Activated naive CD8-positive, alpha-beta T cell treated with anti-CD3 and anti-CD28 coated beads, Interleukin-2, amount 50 U/mL, for 24 hours (primary cell): ENCODE data around the gene PLA2G4B.

Experiments
- ATAC-seq: fragments of 150-1000 bp; cut with Tn5 transposase; one replicate; pipeline ENCODE4 v1.10.0; 2021
- DNase-seq: peaks from one replicate; pipeline ENCODE4 v3.0.0; 2021
- H3K27ac Mint-ChIP-seq: one replicate; pipeline ENCODE4 v1.8.0; 2021; ENCODE audit warnings: mild to moderate bottlenecking, mixed read lengths
- H3K27me3 Mint-ChIP-seq: one replicate; pipeline ENCODE4 v1.8.0; 2021; ENCODE audit warnings: mixed read lengths
- H3K36me3 Mint-ChIP-seq: one replicate; pipeline ENCODE4 v1.8.0; 2021; ENCODE audit warnings: low read depth, mixed read lengths
- H3K4me1 Mint-ChIP-seq: one replicate; pipeline ENCODE4 v1.8.0; 2021; ENCODE audit warnings: mixed read lengths
- H3K4me3 Mint-ChIP-seq: one replicate; pipeline ENCODE4 v1.8.0; 2021; ENCODE audit warnings: mild to moderate bottlenecking, moderate library complexity, mixed read lengths
- H3K9me3 Mint-ChIP-seq: one replicate; pipeline ENCODE4 v1.8.0; 2021; ENCODE audit warnings: mixed read lengths

The PLA2G4B gene

DNA sequence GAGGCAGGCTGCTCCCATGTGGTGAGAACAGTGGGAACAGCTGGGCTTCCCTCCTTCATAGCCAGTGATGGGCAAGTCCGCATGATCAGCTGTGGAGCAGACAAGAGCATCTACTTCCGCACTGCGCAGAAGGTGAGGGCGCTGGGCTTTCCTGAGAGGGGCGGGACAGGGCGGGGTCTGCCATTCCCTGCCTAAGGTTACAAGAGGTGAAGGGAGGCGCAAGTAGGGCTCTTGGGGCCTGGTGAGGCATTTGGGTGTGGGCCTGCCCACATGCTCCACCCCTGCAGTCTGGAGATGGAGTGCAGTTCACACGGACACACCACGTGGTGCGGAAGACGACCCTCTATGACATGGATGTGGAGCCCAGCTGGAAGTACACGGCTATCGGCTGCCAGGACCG lies 21.3 kb upstream of the PLA2G4B start:
- Mint-ChIP-seq H3K27me3 (no peaks in the 10 kb centered on the region), H3K27ac (no peak overlapping the region), H3K4me3 (no peak overlapping the region), H3K4me1 (no peaks in the 10 kb centered on the region), H3K36me3 (peaks cover 8% of the 10 kb centered on the region), H3K9me3 (no peaks in the 10 kb centered on the region)
- DNase-seq (no peak), ATAC-seq (no peak)

- peaks cover 8% of the 10 kb centered on the region for H3K36me3 Mint-ChIP-seq
- ATAC-seq (no peak), DNase-seq (no peak)
- H3K27me3 Mint-ChIP-seq: no peaks in the 10 kb centered on the region
- H3K27ac Mint-ChIP-seq: no peak overlapping the region
- H3K4me3 Mint-ChIP-seq: no peak overlapping the region
- no peaks in the 10 kb centered on the region for H3K4me1 Mint-ChIP-seq
- H3K9me3 Mint-ChIP-seq: no peaks in the 10 kb centered on the region
These were observed 20.9 kb upstream of the PLA2G4B start for GRCh38 chr15:41817781-41818180.

GRCh38 chr15:41819455-41820050 lies 19.1 kb upstream of the PLA2G4B start:
- Mint-ChIP-seq H3K27ac (no peak overlapping the region), H3K27me3 (no peaks in the 10 kb centered on the region), H3K4me3 (no peak overlapping the region), H3K9me3 (no peaks in the 10 kb centered on the region), H3K36me3 (peaks cover 8% of the 10 kb centered on the region), H3K4me1 (no peaks in the 10 kb centered on the region)
- DNase-seq (no peak), ATAC-seq (no peak)

GRCh38 chr15:41820791-41821423 lies 17.7 kb upstream of the PLA2G4B start:
- Mint-ChIP-seq H3K27ac (no peak overlapping the region), H3K27me3 (no peaks in the 10 kb centered on the region), H3K36me3 (peaks cover 6% of the 10 kb centered on the region), H3K9me3 (no peaks in the 10 kb centered on the region), H3K4me1 (no peaks in the 10 kb centered on the region), H3K4me3 (no peak overlapping the region)
- ATAC-seq: no peak
- DNase-seq: no peak

DNA sequence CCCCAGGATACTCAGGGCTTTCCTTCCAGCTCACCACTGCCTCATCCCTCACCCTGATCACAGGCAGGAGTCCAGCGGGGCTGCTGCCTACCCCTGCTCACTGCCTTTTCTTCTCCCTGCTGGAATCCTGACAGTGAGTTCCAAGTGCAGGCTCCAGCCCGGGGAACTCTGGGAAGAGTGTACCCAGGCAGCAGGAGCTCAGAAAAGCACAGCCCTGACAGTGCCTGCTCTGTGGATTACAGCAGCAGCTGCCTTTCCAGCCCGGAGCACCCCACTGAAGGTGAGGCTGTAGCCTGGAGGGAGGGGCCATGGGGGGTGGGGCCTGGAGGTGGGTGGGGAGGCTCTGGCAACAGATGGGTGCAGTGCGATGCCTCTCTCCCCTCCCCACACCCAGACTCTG lies 16.8 kb upstream of the PLA2G4B start:
- Mint-ChIP-seq H3K36me3 (peaks cover 5% of the 10 kb centered on the region), H3K4me3 (no peak overlapping the region), H3K4me1 (no peaks in the 10 kb centered on the region), H3K27ac (no peak overlapping the region), H3K9me3 (no peaks in the 10 kb centered on the region), H3K27me3 (no peaks in the 10 kb centered on the region)
- no peak for DNase-seq
- ATAC-seq: no peak

GRCh38 chr15:41822471-41822870 lies 16.2 kb upstream of the PLA2G4B start:
- ATAC-seq (no peak), DNase-seq (no peak)
- Mint-ChIP-seq H3K27ac (no peak overlapping the region), H3K4me3 (no peak overlapping the region), H3K4me1 (peaks cover under 1% of the 10 kb centered on the region), H3K27me3 (no peaks in the 10 kb centered on the region), H3K9me3 (no peaks in the 10 kb centered on the region), H3K36me3 (peaks cover 5% of the 10 kb centered on the region)

DNA sequence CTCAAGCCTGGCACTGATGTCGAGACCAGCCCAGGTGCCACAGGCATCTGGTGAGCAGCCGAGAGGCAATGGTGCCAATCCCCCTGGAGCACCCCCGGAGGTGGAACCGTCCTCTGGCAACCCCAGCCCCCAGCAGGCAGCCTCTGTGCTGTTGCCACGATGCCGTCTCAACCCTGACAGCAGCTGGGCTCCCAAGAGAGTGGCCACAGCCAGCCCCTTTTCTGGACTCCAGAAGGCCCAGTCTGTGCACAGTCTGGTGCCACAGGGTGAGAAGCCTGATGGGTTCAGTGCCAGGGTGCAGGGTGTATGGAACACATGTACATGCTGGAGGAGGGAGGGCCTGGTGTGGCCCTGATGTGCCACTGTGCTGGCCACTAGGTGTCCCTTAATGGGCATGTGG lies 15.7 kb upstream of the PLA2G4B start:
- Mint-ChIP-seq H3K27ac (no peak overlapping the region), H3K9me3 (no peaks in the 10 kb centered on the region), H3K4me3 (no peak overlapping the region), H3K36me3 (peaks cover 5% of the 10 kb centered on the region), H3K4me1 (peaks cover 4% of the 10 kb centered on the region), H3K27me3 (no peaks in the 10 kb centered on the region)
- ATAC-seq (no peak), DNase-seq (no peak)

- peaks cover 6% of the 10 kb centered on the region for H3K4me1 Mint-ChIP-seq
- H3K4me3 Mint-ChIP-seq: no peak overlapping the region
These were observed 15.1 kb upstream of the PLA2G4B start for GRCh38 chr15:41823502-41823901.

DNA sequence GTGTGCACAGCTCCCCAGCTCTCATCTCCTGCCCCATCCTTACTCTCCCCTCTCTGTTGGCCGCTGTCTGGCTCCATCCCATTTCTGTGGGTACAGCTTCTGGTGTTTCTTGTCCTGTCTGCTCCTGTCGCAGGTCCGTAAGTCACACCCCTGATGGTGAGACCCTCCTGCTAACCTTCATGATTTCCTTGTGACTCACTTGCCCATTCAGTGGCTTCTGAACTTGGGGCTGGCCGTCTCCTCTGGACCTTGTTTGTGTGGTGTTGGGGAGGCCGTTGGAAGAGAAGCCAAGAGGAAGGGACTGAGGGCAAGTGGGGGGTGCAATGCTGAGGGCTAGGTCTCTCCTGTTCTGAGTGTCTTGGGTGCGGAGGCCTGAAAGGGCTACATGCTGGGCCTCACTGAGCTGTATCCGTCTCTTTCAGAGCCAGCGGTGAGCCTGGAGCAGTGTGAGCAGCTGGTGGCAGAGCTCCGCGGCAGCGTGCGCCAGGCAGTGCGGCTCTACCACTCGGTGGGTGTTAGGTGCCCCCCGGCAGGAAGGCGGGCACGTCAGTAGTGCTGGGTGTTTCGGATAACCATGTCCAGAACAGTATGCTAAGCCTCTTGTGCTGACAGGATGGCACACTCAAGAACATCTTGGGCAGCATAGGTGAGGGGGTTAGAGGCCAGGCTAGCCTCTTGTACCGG lies 14.4 kb upstream of the PLA2G4B start:
- DNase-seq: no peak
- no peaks in the 10 kb centered on the region for H3K9me3 Mint-ChIP-seq
- H3K27ac Mint-ChIP-seq: no peak overlapping the region

More at GRCh38 chr15:41823502-41823901, 15.1 kb upstream of the PLA2G4B start:
- no peaks in the 10 kb centered on the region for H3K9me3 Mint-ChIP-seq
- H3K36me3 Mint-ChIP-seq: peaks cover 5% of the 10 kb centered on the region
- H3K27me3 Mint-ChIP-seq: no peaks in the 10 kb centered on the region
- ATAC-seq (no peak), DNase-seq (no peak)
- H3K27ac Mint-ChIP-seq: no peak overlapping the region

DNA sequence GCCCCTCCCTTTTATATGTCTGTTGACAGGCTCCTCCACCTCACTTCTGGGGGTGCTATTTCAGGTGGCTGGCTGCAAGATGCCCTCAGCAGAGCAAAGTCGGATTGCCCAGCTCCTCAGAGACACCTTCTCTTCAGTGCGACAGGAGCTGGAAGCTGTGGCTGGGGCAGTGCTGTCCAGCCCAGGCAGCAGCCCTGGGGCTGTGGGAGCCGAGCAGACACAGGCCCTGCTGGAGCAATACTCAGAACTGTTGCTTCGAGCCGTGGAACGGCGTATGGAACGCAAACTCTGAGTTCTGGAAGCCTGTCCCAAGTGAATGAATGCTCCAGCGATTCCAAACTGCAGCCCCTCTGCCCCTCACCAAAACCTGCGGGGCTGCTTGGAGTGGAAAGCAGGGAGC lies 13.5 kb upstream of the PLA2G4B start:
- H3K4me3 Mint-ChIP-seq: no peak overlapping the region
- ATAC-seq: no peak

More for the DNA sequence above, 14.4 kb upstream of the PLA2G4B start:
- Mint-ChIP-seq H3K4me1 (peaks cover 12% of the 10 kb centered on the region), H3K4me3 (no peak overlapping the region), H3K36me3 (peaks cover 3% of the 10 kb centered on the region), H3K27me3 (no peaks in the 10 kb centered on the region)
- ATAC-seq: no peak

GRCh38 chr15:41825572-41826535 lies 12.8 kb upstream of the PLA2G4B start:
- H3K36me3 Mint-ChIP-seq: no peaks in the 10 kb centered on the region
- no peak for ATAC-seq
- H3K9me3 Mint-ChIP-seq: no peaks in the 10 kb centered on the region
- peak overlapping the region; percentile 37 for H3K4me3 Mint-ChIP-seq
- H3K27ac Mint-ChIP-seq: no peak overlapping the region
- no peak for DNase-seq
- no peaks in the 10 kb centered on the region for H3K27me3 Mint-ChIP-seq
- H3K4me1 Mint-ChIP-seq: peaks cover 16% of the 10 kb centered on the region

More for the DNA sequence above, 13.5 kb upstream of the PLA2G4B start:
- Mint-ChIP-seq H3K27me3 (no peaks in the 10 kb centered on the region), H3K9me3 (no peaks in the 10 kb centered on the region), H3K4me1 (peaks cover 13% of the 10 kb centered on the region), H3K36me3 (no peaks in the 10 kb centered on the region), H3K27ac (no peak overlapping the region)
- DNase-seq: no peak

GRCh38 chr15:41827290-41827879 lies 11.3 kb upstream of the PLA2G4B start:
- Mint-ChIP-seq H3K9me3 (no peaks in the 10 kb centered on the region), H3K27ac (peak overlapping the region; percentile 63), H3K27me3 (no peaks in the 10 kb centered on the region), H3K4me1 (peaks cover 30% of the 10 kb centered on the region), H3K36me3 (no peaks in the 10 kb centered on the region), H3K4me3 (peak overlapping the region; percentile 85)
- ATAC-seq (no peak), DNase-seq (peak; percentile 20)

DNA sequence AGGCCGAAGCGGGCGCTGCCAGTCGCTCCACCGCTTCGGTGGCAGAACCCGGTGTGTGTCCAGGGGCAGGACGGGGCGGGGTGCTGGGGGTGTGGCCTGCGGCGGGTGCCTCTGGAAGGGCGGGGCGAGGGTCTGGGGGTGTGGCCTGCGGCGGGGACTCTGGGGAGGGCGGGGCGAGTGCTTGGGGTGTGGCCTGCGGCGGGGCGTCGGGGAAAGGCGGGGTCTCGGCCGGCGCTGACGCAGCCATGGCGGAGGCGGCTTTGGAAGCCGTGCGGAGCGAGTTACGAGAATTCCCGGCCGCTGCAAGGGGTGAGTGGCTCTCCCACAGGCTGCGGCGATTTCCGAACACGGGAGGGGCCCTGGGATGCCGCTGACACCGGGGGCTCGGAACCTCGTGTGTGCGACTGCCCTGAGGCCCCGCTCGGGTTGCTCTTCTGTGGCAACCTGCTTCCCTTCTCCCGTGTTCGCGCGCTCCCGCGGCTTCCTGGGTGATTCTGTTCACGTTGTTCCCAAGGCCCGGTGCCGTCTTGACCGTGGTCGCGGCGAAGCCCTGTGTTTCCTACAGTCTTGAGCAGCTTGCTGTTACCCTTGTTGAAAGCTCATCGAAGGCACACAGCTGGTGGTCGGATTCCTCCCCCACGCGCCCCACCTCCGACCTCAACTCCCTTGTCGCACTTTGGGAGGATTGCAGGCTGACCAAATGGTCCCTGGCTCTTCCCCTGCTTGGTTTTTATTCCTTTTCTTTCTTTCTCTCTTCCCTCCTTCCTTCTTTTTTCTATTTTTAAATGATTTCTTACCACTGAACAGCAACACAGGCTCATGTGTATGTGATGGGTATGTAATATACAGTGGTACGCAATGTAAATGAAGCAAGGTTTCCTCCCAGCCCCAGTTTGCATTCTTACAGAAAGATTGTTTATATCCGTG lies 10.5 kb upstream of the PLA2G4B start, which contains the start of gene JMJD7:
JMJD7 (plus strand) TSS at position 213 of the 927 bp plus-strand sequence; CDS start at position 246, 33 bp downstream.
- Mint-ChIP-seq H3K27ac (peak within 1 kb of the TSS; percentile 63), H3K9me3 (no peaks in the 10 kb centered on the region), H3K4me1 (peaks cover 38% of the 10 kb centered on the region), H3K36me3 (peaks cover 4% of the 10 kb centered on the region), H3K27me3 (no peaks in the 10 kb centered on the region), H3K4me3 (peak within 1 kb of the TSS; percentile 85)
- peak; percentile 98 for DNase-seq
- peak; percentile 85 for ATAC-seq
